Inferior parietal cortex (tissue), 1 donor: ENCODE results near the gene VEGFC.

ENCODE experiments used
- DNase-seq: peaks from one replicate; pipeline ENCODE4 v3.0.0-alpha.2; 2016; ENCODE audit errors: extremely low spot score

The VEGFC gene

DNA sequence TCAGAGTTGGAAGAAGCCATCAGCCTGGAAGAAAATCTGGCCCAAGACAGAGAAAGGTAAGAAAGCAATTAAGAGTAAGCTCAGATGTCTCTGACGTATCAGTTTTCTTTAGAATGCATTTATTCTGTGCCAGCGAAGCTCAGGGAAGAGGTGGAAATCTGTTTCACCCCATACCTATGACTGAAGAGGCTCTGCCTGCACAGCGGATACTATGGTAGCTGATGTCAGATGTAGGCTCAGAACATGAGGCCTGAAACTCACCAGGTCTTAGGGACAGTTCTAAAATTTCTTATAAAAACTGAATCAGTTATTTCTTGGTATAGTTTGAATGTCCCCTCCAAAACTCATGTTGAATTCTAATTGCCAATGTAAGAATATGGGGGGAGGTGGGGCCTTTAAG, 30.9 kb downstream of the VEGFC start:
- DNase-seq: no peak

DNA sequence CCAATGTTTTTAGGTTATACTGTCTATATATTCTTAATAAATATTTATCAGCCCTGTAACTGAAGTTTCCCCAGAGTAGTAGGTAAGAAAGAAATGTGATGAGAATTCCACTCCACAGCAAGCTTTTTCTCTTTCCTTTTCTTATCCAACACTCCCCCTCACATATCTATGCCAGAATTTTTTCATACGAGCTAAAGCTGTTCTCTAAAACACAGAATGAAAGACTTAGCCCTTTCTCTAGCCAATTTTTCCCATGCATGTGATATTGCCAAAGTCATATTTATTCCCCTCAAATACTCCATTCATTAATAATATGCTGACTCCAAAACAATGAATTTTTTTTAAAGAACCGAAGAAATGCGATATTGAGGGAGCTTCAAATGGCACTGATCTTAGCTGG, 32.3 kb downstream of the VEGFC start:
- no peak for DNase-seq

- no peak for DNase-seq
Measured at GRCh38 chr4:176758731-176759130, 34.0 kb downstream of the VEGFC start.

- no peak for DNase-seq
Measured at GRCh38 chr4:176758323-176758722, 34.4 kb downstream of the VEGFC start.

GRCh38 chr4:176755613-176756012, 37.1 kb downstream of the VEGFC start:
- DNase-seq: no peak

- DNase-seq: no peak
Measured at GRCh38 chr4:176755001-176755400, 37.7 kb downstream of the VEGFC start.

- DNase-seq: no peak
Measured at GRCh38 chr4:176753049-176753448, 39.7 kb downstream of the VEGFC start.

- no peak for DNase-seq
Measured at GRCh38 chr4:176752191-176752749, 40.5 kb downstream of the VEGFC start.

DNA sequence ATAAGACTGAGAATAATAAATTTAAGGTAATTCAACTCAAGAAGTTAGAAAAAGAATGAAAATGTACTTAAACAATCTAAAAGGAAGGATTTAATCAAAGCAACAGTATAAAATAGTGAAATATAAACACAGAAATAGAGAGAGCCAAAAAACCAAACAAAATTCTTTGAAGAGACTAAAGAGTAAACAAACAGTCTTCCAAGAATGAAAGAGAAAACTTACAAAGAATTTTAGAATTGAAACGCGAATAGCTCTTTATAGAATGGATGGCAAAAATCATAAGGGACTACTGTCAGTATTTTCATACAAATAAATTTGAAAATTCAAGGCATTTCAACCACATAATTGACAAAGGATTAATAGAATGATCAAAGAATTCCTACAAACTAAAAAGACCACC, 41.7 kb downstream of the VEGFC start:
- DNase-seq: no peak

DNA sequence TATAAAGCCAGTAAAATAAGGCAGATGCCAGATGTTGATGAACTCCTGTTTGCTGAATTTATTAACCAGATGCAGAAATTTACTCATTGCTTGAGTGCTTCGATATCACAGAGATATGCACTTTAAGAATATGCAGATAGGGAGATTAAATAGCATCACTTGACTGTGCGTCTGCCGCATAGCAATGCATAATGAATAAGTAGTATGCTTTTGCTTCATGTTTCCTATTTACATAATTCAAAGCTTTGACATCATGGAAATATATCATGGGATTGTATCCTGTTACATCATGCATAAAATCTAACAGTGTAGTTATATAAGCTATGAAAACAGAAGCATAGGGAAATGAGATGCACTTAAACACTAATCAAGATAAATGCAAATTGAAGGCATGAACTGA, 45.9 kb downstream of the VEGFC start:
- DNase-seq: no peak

DNA sequence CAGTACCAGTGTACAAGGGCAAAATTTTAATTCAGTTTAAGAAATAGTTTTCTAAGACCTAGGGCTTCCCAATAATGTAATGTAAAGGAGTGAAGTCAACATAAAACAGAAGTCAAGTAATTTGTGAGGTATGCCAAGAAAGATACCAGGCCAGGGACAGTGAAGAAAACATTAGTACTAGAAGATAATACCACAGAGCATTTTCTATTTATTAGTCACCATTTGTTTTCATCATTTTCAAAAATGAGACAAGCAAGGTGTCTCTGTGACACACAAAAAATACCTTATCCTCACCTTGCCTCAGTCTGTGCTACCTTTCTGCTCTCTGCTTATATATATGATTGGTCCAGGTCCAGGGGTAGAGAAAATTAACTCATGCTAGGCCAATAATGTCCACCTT, 46.8 kb downstream of the VEGFC start:
- no peak for DNase-seq

- DNase-seq: no peak
Measured at GRCh38 chr4:176744091-176744490, 48.6 kb downstream of the VEGFC start.

DNA sequence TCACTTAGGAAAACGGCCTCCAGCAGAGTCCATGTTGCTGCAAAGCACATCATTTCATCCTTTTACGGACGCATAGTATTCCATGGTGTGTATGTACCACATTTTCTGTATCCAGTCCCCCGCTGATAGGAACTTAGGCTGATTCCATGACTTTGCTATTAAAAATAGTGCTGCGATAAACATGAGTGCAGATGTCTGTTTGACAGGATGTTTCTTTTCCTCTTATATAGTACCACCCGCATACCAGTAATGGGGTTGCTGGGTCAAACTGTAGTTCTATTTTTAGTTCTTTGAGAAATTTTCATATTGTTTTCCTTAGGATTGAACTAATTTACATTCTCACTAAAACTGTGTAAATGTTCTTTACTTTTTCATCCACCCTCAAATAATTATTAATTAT, 50.5 kb downstream of the VEGFC start:
- DNase-seq: no peak

- no peak for DNase-seq
Measured at GRCh38 chr4:176741253-176741652, 51.5 kb downstream of the VEGFC start.

- no peak for DNase-seq
Measured at GRCh38 chr4:176735300-176735699, 57.4 kb downstream of the VEGFC start.

GRCh38 chr4:176734461-176734860, 58.3 kb downstream of the VEGFC start:
- DNase-seq: no peak

DNA sequence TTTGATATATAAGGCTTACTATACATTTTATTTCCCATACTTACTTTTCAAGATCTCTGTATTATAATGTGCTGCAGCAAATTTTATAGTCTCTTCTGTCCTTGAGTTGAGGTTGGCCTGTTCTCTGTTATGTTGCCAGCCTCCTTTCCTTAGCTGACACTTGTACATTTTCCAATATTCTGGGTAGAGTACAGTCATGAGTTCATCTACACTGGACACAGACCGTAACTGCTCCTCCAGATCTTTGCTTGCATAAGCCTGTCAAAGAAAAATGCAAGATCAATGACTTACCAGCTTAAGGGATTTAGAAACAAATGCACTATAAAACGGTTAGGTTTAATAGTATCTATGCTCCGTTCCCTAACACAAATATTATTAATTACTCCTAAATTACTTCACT, 63.2 kb downstream of the VEGFC start:
- no peak for DNase-seq

GRCh38 chr4:176726803-176727202, 65.9 kb downstream of the VEGFC start:
- no peak for DNase-seq

DNA sequence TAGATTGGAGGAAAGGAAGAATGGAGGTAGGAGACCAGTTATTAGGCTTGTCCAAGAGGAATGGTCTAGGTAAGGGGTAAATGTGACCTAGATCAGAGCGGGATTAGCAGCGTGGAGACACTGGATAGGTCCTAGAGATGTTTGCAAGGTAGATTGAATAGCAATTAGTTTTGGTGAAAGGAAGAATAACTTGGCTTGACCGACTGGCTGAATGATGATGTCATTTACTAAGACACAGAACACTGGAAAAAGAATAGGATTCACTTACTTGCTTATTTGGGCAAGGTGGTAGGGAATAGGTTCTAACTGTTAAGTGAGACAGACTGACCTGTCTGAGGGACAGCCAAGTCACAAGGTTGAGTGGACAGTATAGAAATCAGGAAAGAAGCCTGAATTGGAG, 71.3 kb downstream of the VEGFC start:
- no peak for DNase-seq

DNA sequence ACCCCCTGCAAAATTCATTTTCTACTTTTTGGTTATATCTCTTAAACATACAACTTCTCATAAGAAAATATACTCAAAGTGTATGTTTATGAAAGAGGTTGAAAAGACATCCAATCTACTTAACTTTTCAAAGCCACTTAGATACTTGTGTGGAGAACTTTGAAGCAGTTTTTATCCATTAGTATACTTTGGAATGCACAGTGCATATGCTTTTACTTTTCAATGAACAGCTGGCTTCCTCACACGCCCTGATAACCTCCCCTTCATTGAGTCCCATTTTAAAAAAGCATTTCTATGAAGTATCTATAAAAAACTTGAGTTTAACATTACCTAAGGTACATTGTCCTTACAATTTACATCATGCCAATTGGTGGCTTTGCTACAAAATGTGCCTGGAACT, 73.8 kb downstream of the VEGFC start:
- DNase-seq: no peak

DNA sequence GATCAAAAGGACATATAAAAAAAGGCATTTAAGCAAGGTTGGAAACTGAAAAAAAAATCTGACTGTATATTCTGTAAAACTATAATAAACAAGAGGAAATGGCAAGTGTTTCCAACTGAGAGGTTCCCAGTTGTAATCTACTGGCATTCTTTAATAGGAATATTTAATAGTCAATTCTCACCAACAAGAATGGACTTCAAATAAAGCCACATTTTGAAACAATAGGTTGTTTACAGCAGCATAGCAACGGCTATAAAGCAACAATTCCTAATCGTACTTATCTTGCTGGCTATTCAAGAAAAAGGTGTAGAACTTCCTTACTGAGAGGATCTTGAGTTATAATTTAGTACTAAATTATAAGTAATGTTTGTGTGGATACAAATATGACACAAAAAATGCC, 75.5 kb downstream of the VEGFC start:
- DNase-seq: no peak

- no peak for DNase-seq
Measured at GRCh38 chr4:176709417-176709816, 83.3 kb downstream of the VEGFC start.

DNA sequence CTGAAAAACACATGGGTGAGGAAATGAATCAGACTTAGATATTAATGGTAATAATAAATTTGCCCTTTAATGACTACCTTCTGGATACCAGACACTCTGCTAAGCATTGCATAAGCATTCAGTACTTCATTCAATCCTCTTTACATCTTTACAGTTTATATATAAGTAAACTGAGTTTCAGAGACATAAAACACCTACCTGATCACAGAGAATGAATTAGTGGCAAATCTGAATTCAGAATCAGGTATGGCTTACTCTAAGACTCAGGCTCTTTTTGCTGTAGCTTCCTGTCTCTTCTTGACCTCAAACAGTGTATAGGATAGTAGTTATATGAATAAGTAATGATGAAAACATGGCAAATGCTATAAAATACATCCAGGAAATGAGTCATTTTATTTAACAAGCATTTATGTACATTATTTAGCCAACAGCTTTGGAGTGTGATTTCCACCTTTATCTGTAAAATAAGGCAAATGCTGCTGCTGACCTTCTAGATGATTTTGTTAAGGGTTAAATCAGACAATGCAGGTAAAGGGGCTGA, 83.9 kb downstream of the VEGFC start:
- no peak for DNase-seq

DNA sequence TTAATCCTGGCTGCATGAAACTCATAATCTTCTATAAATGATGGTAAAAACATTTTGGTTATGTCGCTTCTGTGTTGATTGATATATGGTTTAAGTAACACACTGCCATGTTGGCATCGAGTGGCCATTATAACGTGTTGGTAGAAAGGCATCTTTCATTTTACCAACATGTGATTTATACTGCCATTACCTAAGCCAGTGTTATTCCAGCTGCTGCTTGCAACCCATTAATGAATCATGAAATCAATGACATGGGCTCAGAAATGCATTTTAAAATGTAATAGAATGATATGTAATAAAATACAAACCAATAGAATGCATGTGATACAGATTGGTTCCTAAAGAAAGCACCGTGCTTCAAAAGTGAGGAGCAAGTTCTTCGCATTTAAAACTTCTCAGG, 102.0 kb downstream of the VEGFC start:
- no peak for DNase-seq
